Smooth muscle cell (in vitro differentiated cells): ENCODE results near the gene OCIAD1. TPM values are rescaled to one million over a fixed set of nuclear protein-coding genes. Genes with fewer than 3 reads are reported as not detected.
"Not testable (repeated sequence)": the region's sequence is repeated elsewhere in the genome, so short reads cannot be mapped to it uniquely, and the experiment has no call there.

Experiments used
- DNase-seq: peaks from one replicate; lab custom pipeline; 2025; ENCODE audit not compliant: unreplicated experiment; lab: John Stamatoyannopoulos, UW
- H2AFZ ChIP-seq: fragments of 200-600 bp; sonication (generic); 2 replicates; pipeline ENCODE4 v1.6.0; 2016; ENCODE audit warnings: antibody characterized with exemption, low read depth, mild to moderate bottlenecking
- H3F3A ChIP-seq: fragments of 200-600 bp; sonication (generic); 2 replicates; pipeline ENCODE4 v1.6.0; 2017; ENCODE audit warnings: antibody characterized with exemption, low read depth
- H3K27ac ChIP-seq: fragments of 200-600 bp; sonication (generic); 2 replicates; pipeline ENCODE4 v1.5.1; 2016; ENCODE audit warnings: low read depth, mild to moderate bottlenecking
- H3K27me3 ChIP-seq: fragments of 200-600 bp; sonication (generic); 2 replicates; pipeline ENCODE4 v1.6.1; 2016; ENCODE audit warnings: low read depth, mild to moderate bottlenecking
- H3K36me3 ChIP-seq: fragments of 200-600 bp; sonication (generic); 2 replicates; pipeline ENCODE4 v1.5.1; 2016; ENCODE audit warnings: low read depth
- H3K4me1 ChIP-seq: fragments of 200-600 bp; sonication (generic); 2 replicates; pipeline ENCODE4 v1.5.1; 2016; ENCODE audit warnings: low read depth
- H3K4me2 ChIP-seq: fragments of 200-600 bp; sonication (generic); 2 replicates; pipeline ENCODE4 v1.6.0; 2016; ENCODE audit warnings: mild to moderate bottlenecking
- H3K4me3 ChIP-seq: fragments of 200-600 bp; sonication (generic); 2 replicates; pipeline ENCODE4 v1.5.1; 2016; ENCODE audit warnings: mild to moderate bottlenecking
- H3K79me2 ChIP-seq: fragments of 200-600 bp; sonication (generic); 2 replicates; pipeline ENCODE4 v1.6.0; 2016; ENCODE audit warnings: low read depth, mild to moderate bottlenecking
- H3K9ac ChIP-seq: fragments of 200-600 bp; sonication (generic); 2 replicates; pipeline ENCODE4 v1.6.0; 2016; ENCODE audit warnings: low read depth
- H3K9me3 ChIP-seq: fragments of 200-600 bp; sonication (generic); replicated peaks from 2 replicates; pipeline ENCODE4 v1.5.1; 2016; ENCODE audit warnings: low read depth
- H4K20me1 ChIP-seq: fragments of 200-600 bp; sonication (generic); 2 replicates; pipeline ENCODE4 v1.6.0; 2016; ENCODE audit warnings: low read depth
- WGBS: methylation state at CpG from one replicate; pipeline ENCODE4 v1.1.7; 2016; ENCODE audit warnings: low lambda C conversion rate; 5-methylcytosine and 5-hydroxymethylcytosine counted together
- polyA plus RNA-seq: library from polyadenylated mRNA; unstranded; fragments of >200 nt; fragmentation: Nextera tagmentation; extraction: Ambion mirVana; gene quantifications from 2 replicates; pipeline ENCODE4 v1.2.1, GENCODE V29; 2016
- total RNA-seq: library from RNA; depleted of rRNA; stranded (reverse); fragments of >200 nt; gene quantifications from 2 replicates; pipeline ENCODE4 v1.2.3, GENCODE V29; 2014
- TF ChIP-seq, protein P1 (sequence below): fragments of 200-600 bp; sonication (generic); IDR thresholded peaks from 2 replicates; pipeline ENCODE4 v1.5.1; 2017; ENCODE audit warnings: borderline replicate concordance, mild to moderate bottlenecking, antibody characterized with exemption; ENCODE audit not compliant: insufficient read depth, poor library complexity, severe bottlenecking

The OCIAD1 gene
- total and polyA plus RNA-seq, 2 experiments from 2014 or later, result 130 to 196 TPM

- Histone ChIP-seq H3K79me2 (peaks cover 5% of the 10 kb centered on the region), H3K9ac (no peak overlapping the region), H2AFZ (no peak overlapping the region), H3K4me1 (no peaks in the 10 kb centered on the region), H3K36me3 (peaks cover 17% of the 10 kb centered on the region), H3K4me3 (no peak overlapping the region), H4K20me1 (no peaks in the 10 kb centered on the region), H3K4me2 (no peak overlapping the region), H3K27ac (no peak overlapping the region), H3K27me3 (no peaks in the 10 kb centered on the region), H3K9me3 (no peaks in the 10 kb centered on the region), H3F3A (peaks cover 6% of the 10 kb centered on the region)
- TF ChIP-seq, protein P1, sequence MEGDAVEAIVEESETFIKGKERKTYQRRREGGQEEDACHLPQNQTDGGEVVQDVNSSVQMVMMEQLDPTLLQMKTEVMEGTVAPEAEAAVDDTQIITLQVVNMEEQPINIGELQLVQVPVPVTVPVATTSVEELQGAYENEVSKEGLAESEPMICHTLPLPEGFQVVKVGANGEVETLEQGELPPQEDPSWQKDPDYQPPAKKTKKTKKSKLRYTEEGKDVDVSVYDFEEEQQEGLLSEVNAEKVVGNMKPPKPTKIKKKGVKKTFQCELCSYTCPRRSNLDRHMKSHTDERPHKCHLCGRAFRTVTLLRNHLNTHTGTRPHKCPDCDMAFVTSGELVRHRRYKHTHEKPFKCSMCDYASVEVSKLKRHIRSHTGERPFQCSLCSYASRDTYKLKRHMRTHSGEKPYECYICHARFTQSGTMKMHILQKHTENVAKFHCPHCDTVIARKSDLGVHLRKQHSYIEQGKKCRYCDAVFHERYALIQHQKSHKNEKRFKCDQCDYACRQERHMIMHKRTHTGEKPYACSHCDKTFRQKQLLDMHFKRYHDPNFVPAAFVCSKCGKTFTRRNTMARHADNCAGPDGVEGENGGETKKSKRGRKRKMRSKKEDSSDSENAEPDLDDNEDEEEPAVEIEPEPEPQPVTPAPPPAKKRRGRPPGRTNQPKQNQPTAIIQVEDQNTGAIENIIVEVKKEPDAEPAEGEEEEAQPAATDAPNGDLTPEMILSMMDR, result no peak
- 98% methylated on average over 7 of the region's 7 CpGs for WGBS
- DNase-seq, result no peak
Observed at GRCh38 chr4:48858130-48858529, 27.2 kb downstream of the OCIAD1 start.

- TF ChIP-seq, protein P1, result no peak
- Histone ChIP-seq H3K9ac (no peak overlapping the region), H3F3A (peaks cover 6% of the 10 kb centered on the region), H3K4me1 (no peaks in the 10 kb centered on the region), H2AFZ (no peak overlapping the region), H3K79me2 (no peaks in the 10 kb centered on the region), H3K4me3 (no peak overlapping the region), H3K9me3 (no peaks in the 10 kb centered on the region), H4K20me1 (no peaks in the 10 kb centered on the region), H3K36me3 (peaks cover 17% of the 10 kb centered on the region), H3K27ac (no peak overlapping the region), H3K4me2 (no peak overlapping the region), H3K27me3 (no peaks in the 10 kb centered on the region)
- 97% methylated on average over 3 of the region's 3 CpGs for WGBS
- DNase-seq, result no peak
Observed at GRCh38 chr4:48862038-48862437, 31.1 kb downstream of the OCIAD1 start.

GRCh38 chr4:48862661-48863060 is 31.8 kb downstream of the OCIAD1 start:
- H4K20me1 ChIP-seq, result no peaks in the 10 kb centered on the region

GRCh38 chr4:48863728-48864127 is 32.8 kb downstream of the OCIAD1 start:
- 97% methylated on average over 4 of the region's 4 CpGs for WGBS

More at GRCh38 chr4:48862661-48863060, 31.8 kb downstream of the OCIAD1 start:
- no peaks in the 10 kb centered on the region for H3K4me1 ChIP-seq
- no peaks in the 10 kb centered on the region for H3K79me2 ChIP-seq
- H3K4me2 ChIP-seq, result no peak overlapping the region
- TF ChIP-seq, protein P1, result no peak
- H3K9me3 ChIP-seq, result no peaks in the 10 kb centered on the region
- H3F3A ChIP-seq, result peaks cover 6% of the 10 kb centered on the region
- H3K27ac ChIP-seq, result no peak overlapping the region
- H3K36me3 ChIP-seq, result peaks cover 17% of the 10 kb centered on the region
- no peaks in the 10 kb centered on the region for H3K27me3 ChIP-seq
- 59% methylated on average over 1 of the region's 1 CpG for WGBS
- H3K4me3 ChIP-seq, result no peak overlapping the region
- no peak overlapping the region for H2AFZ ChIP-seq
- no peak for DNase-seq
- H3K9ac ChIP-seq, result no peak overlapping the region

GRCh38 chr4:48864696-48865095 is 33.8 kb downstream of the OCIAD1 start:
- H4K20me1 ChIP-seq, H3K4me3 ChIP-seq, H3K9ac ChIP-seq, H3K36me3 ChIP-seq, H2AFZ ChIP-seq, H3K4me2 ChIP-seq, H3K79me2 ChIP-seq, H3K9me3 ChIP-seq, H3F3A ChIP-seq, H3K27ac ChIP-seq, DNase-seq, H3K27me3 ChIP-seq, H3K4me1 ChIP-seq: not testable (repeated sequence)
- 98% methylated on average over 4 of the region's 4 CpGs for whole genome bisulfite sequencing

More at GRCh38 chr4:48863728-48864127, 32.8 kb downstream of the OCIAD1 start:
- TF ChIP-seq, protein P1, result no peak
- no peak overlapping the region for H3K27ac ChIP-seq
- H3K27me3 ChIP-seq, result no peaks in the 10 kb centered on the region
- no peaks in the 10 kb centered on the region for H4K20me1 ChIP-seq
- no peak overlapping the region for H3K4me3 ChIP-seq
- H3K4me2 ChIP-seq, result no peak overlapping the region
- no peaks in the 10 kb centered on the region for H3K9me3 ChIP-seq
- no peak overlapping the region for H3K9ac ChIP-seq
- H2AFZ ChIP-seq, result no peak overlapping the region
- no peaks in the 10 kb centered on the region for H3K4me1 ChIP-seq
- H3K79me2 ChIP-seq, result no peaks in the 10 kb centered on the region
- H3F3A ChIP-seq, result peaks cover 6% of the 10 kb centered on the region
- no peak for DNase-seq
- H3K36me3 ChIP-seq, result peaks cover 16% of the 10 kb centered on the region
